Liver (tissue), 9 donors: ENCODE results near the gene OR3A2. TPM values are rescaled to one million over a fixed set of nuclear protein-coding genes. Genes with fewer than 3 reads are reported as not detected.

Source experiments
- DNase-seq: peaks from one replicate; pipeline ENCODE4 v3.0.0-alpha.2; 2017; ENCODE audit warnings: low spot score
- H3K27ac ChIP-seq, 2 donors: one replicate each; pipeline ENCODE4 v1.7.0; 2013; ENCODE audit warnings: inconsistent platforms in 2 of 2, low read length in 2 of 2, control low read depth in 1 of 2, low read depth in 1 of 2, mild to moderate bottlenecking in 1 of 2
- H3K27me3 ChIP-seq, 4 donors: one replicate each; pipeline versions ENCODE4 v1.6.1 to v1.7.0; 2013; ENCODE audit warnings: low read length in 3 of 4, inconsistent platforms in 1 of 4, mild to moderate bottlenecking in 1 of 4, moderate library complexity in 1 of 4; ENCODE audit not compliant: control insufficient read depth in 4 of 4, insufficient read depth in 4 of 4
- H3K36me3 ChIP-seq, 4 donors: one replicate each; pipeline versions ENCODE4 v1.6.1 to v1.7.0; 2013; ENCODE audit warnings: low read length in 3 of 4, mild to moderate bottlenecking in 3 of 4, low read depth in 1 of 4, moderate library complexity in 1 of 4; ENCODE audit not compliant: control insufficient read depth in 4 of 4, insufficient read depth in 3 of 4
- H3K4me1 ChIP-seq, 4 donors: one replicate each; pipeline versions ENCODE4 v1.6.1 to v1.7.0; 2013; ENCODE audit warnings: low read length in 3 of 4, mild to moderate bottlenecking in 3 of 4, moderate library complexity in 1 of 4; ENCODE audit not compliant: control insufficient read depth in 4 of 4, insufficient read depth in 4 of 4
- H3K4me3 ChIP-seq, 3 donors: one replicate each; pipeline versions ENCODE4 v1.6.1 to v1.7.0; 2013; ENCODE audit warnings: low read length in 3 of 3, control low read depth in 1 of 3, low read depth in 1 of 3, mild to moderate bottlenecking in 1 of 3
- H3K9ac ChIP-seq, 2 donors: one replicate each; pipeline ENCODE4 v1.7.0; 2013; ENCODE audit warnings: low read length in 2 of 2, mild to moderate bottlenecking in 2 of 2, moderate library complexity in 2 of 2, control low read depth in 1 of 2, low read depth in 1 of 2
- H3K9me3 ChIP-seq, 4 donors: one replicate each; pipeline versions ENCODE4 v1.6.1 to v1.7.0; 2013; ENCODE audit warnings: low read length in 3 of 4; ENCODE audit not compliant: control insufficient read depth in 4 of 4
- CTCF ChIP-seq: fragments of 150-350 bp; IDR thresholded peaks from 2 replicates; pipeline ENCODE4 v1.5.1; 2017; ENCODE audit warnings: improper control_type of control experiment, low read depth, low read length; ENCODE audit not compliant: missing input control
- EGR1 ChIP-seq, 2 donors: IDR thresholded peaks; 2 replicates each; pipeline ENCODE4 v1.6.1; 2016 to 2018; ENCODE audit warnings: antibody characterized with exemption in 2 of 2, low read depth in 2 of 2
- FOXA1 ChIP-seq: IDR thresholded peaks from 2 replicates; pipeline ENCODE4 v1.6.1; 2016; ENCODE audit warnings: antibody characterized with exemption
- FOXA2 ChIP-seq: IDR thresholded peaks from 2 replicates; pipeline ENCODE4 v1.6.1; 2016; ENCODE audit warnings: antibody characterized with exemption
- GABPA ChIP-seq, 2 donors: IDR thresholded peaks in 1 of 2; conservative IDR thresholded peaks in 1 of 2; 2 replicates each; pipeline ENCODE4 v1.6.1; 2016; ENCODE audit warnings: antibody characterized with exemption in 2 of 2, mild to moderate bottlenecking in 1 of 2, moderate library complexity in 1 of 2
- HNF4A ChIP-seq, 2 donors: conservative IDR thresholded peaks; 2 replicates each; pipeline ENCODE4 v1.6.1; 2016; ENCODE audit warnings: antibody characterized with exemption in 2 of 2, mild to moderate bottlenecking in 2 of 2
- HNF4G ChIP-seq: IDR thresholded peaks from 2 replicates; pipeline ENCODE4 v1.6.1; 2016; ENCODE audit warnings: antibody characterized with exemption
- JUND ChIP-seq, 2 donors: IDR thresholded peaks; 2 replicates each; pipeline ENCODE4 v1.6.1; 2016; ENCODE audit warnings: antibody characterized with exemption in 2 of 2
- NR2F2 ChIP-seq: IDR thresholded peaks from 2 replicates; pipeline ENCODE4 v1.6.1; 2016; ENCODE audit warnings: antibody characterized with exemption
- RAD21 ChIP-seq, 2 donors: IDR thresholded peaks; 2 replicates each; pipeline ENCODE4 v1.6.1; 2016; ENCODE audit warnings: antibody characterized with exemption in 2 of 2, mild to moderate bottlenecking in 2 of 2
- REST ChIP-seq: IDR thresholded peaks from 2 replicates; pipeline ENCODE4 v1.6.1; 2016; ENCODE audit warnings: antibody characterized with exemption, mild to moderate bottlenecking
- RXRA ChIP-seq, 2 donors: IDR thresholded peaks; 2 replicates each; pipeline ENCODE4 v1.6.1; 2017 to 2018; ENCODE audit warnings: antibody characterized with exemption in 2 of 2, mild to moderate bottlenecking in 1 of 2
- SP1 ChIP-seq: IDR thresholded peaks from 2 replicates; pipeline ENCODE4 v1.6.1; 2018; ENCODE audit warnings: antibody characterized with exemption, mild to moderate bottlenecking
- TAF1 ChIP-seq: conservative IDR thresholded peaks from 2 replicates; pipeline ENCODE4 v1.6.1; 2016; ENCODE audit warnings: antibody characterized with exemption, mild to moderate bottlenecking
- YY1 ChIP-seq: IDR thresholded peaks from 2 replicates; pipeline ENCODE4 v1.6.1; 2016; ENCODE audit warnings: antibody characterized with exemption, mild to moderate bottlenecking
- WGBS: extraction: QIAGEN DNeasy Blood & Tissue Kit; methylation state at CpG from one replicate; pipeline ENCODE4 v1.1.7; 2013; 5-methylcytosine and 5-hydroxymethylcytosine counted together
- polyA plus RNA-seq, 2 donors: library from polyadenylated mRNA; stranded (reverse) in 1 of 2; unstranded in 1 of 2; fragments of 200-250 nt in 1 of 2; fragments of >200 nt in 1 of 2; fragmentation: Nextera tagmentation in 1 of 2; extraction: Ambion mirVana in 1 of 2; gene quantifications; one replicate each; pipeline versions ENCODE4 v1.2.1 to v1.2.3, GENCODE V29; 2013 to 2015
- total RNA-seq, 2 donors: library from RNA; depleted of rRNA; stranded (reverse); fragments of >200 nt; gene quantifications; one replicate each; pipeline ENCODE4 v1.2.3, GENCODE V29; 2014
- TF ChIP-seq, protein P1 (sequence below): IDR thresholded peaks from 2 replicates; pipeline ENCODE4 v1.6.1; 2016; ENCODE audit warnings: antibody characterized with exemption
- TF ChIP-seq, protein P2 (sequence below): IDR thresholded peaks from 2 replicates; pipeline ENCODE4 v1.6.1; 2016; ENCODE audit warnings: antibody characterized with exemption
- TF ChIP-seq, protein P3 (sequence below): IDR thresholded peaks from 2 replicates; pipeline ENCODE4 v1.6.1; 2016; ENCODE audit warnings: antibody characterized with exemption
- donor health status: healthy.
- donor health status: healthy.
- donor health status: healthy.
- donor health status: healthy.
- donor health status: healthy.

OR3A2 gene
- total and polyA plus RNA-seq, 4 donors = not detected

GRCh38 chr17:3400055-3400454, 13.9 kb upstream of the OR3A2 start:
- DNase-seq = no peak
- no peak overlapping the region for H3K4me3 ChIP-seq
- H3K9me3 ChIP-seq = no peaks in the 10 kb centered on the region
- WGBS = 57% methylated on average over 6 of the region's 6 CpGs
- TF ChIP-seq EGR1 (IDR thresholded peaks at IDR 0.05; ENCODE audit: low read depth in 2 of 2) (no peak), HNF4G (no peak), CTCF (no peak), NR2F2 (no peak), FOXA2 (no peak), TAF1 (no peak), RAD21 (IDR thresholded peaks at IDR 0.05) (no peak), FOXA1 (no peak), GABPA (IDR thresholded peaks at IDR 0.05 in 1 of 2, conservative IDR thresholded peaks at IDR 0.05 in 1 of 2) (no peak), HNF4A (conservative IDR thresholded peaks at IDR 0.05) (no peak), RXRA (IDR thresholded peaks at IDR 0.05) (no peak), YY1 (no peak), SP1 (no peak), JUND (IDR thresholded peaks at IDR 0.05) (no peak), REST (no peak)
- TF ChIP-seq, protein P1, sequence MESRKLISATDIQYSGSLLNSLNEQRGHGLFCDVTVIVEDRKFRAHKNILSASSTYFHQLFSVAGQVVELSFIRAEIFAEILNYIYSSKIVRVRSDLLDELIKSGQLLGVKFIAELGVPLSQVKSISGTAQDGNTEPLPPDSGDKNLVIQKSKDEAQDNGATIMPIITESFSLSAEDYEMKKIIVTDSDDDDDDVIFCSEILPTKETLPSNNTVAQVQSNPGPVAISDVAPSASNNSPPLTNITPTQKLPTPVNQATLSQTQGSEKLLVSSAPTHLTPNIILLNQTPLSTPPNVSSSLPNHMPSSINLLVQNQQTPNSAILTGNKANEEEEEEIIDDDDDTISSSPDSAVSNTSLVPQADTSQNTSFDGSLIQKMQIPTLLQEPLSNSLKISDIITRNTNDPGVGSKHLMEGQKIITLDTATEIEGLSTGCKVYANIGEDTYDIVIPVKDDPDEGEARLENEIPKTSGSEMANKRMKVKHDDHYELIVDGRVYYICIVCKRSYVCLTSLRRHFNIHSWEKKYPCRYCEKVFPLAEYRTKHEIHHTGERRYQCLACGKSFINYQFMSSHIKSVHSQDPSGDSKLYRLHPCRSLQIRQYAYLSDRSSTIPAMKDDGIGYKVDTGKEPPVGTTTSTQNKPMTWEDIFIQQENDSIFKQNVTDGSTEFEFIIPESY = no peak
- TF ChIP-seq, protein P2, sequence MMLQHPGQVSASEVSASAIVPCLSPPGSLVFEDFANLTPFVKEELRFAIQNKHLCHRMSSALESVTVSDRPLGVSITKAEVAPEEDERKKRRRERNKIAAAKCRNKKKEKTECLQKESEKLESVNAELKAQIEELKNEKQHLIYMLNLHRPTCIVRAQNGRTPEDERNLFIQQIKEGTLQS = no peak
- TF ChIP-seq, protein P3, sequence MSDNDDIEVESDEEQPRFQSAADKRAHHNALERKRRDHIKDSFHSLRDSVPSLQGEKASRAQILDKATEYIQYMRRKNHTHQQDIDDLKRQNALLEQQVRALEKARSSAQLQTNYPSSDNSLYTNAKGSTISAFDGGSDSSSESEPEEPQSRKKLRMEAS = no peak
- H3K9ac ChIP-seq = no peak overlapping the region
- H3K4me1 ChIP-seq = no peaks in the 10 kb centered on the region
- H3K27ac ChIP-seq = no peak overlapping the region
- no peaks in the 10 kb centered on the region for H3K27me3 ChIP-seq
- H3K36me3 ChIP-seq = no peaks in the 10 kb centered on the region
